Measurements from ENCODE around the gene CERT1.
"Not testable (repeated sequence)": the region's sequence is repeated elsewhere in the genome, so short reads cannot be mapped to it uniquely, and the experiment has no call there.

CERT1 gene

DNA sequence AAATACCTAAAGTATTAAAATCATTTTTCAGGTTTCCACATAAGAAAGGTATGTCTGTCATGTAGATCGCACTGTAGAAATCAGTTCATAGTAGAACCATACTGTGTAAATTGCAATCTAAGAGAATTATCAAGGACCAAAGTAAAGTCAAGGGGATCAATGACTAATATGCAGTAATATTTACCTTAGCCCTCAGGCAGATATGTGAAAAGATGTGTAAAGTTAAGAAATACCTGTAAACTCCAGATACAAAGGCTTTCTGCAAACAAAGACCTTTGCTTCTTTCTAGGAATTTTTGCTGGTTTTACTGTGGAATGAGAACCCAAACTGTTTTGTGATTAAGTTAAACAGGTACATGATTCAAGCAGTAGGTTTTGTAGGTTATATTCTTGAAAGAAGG is 11.8 kb upstream of the CERT1 start:
- no peak for DNase-seq

DNA sequence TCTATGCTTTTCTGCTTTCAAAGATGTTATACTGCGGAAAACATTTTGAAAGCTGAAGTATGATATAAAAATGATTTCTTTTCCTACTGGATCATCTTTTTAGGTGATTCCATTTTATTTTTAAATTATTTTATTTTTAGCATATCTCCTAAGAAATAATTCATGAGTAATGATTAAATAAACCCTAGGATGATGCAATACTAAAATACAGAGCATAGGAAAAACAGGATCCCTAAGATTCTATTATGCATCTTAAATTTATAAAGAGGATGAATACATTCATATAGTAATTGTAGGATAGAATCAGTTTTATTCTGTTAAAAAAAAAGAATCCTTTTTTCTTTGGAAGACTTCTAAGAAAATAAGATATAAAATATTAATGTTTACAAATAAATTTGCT is 11.1 kb upstream of the CERT1 start:
- no peak for DNase-seq

DNA sequence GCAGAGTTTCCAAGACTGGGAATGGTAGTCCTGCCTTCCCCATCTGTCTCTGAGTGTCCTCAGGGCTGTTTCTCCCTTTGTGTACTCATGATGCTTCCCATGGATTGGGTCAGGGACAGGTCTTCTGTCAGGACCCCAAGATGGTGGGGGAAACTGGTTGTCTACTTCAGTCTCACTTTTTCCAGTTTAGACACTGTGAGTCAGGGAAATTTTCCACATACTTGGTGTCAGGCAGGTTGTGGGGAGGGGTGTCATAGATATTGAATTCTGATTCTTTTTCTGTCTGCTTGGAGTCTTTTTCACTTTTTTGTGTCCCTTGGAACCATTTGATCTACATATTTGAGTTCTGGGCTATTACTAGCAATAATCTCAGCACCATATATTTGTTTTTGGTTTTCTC is 10.6 kb upstream of the CERT1 start:
- no peak for DNase-seq

DNA sequence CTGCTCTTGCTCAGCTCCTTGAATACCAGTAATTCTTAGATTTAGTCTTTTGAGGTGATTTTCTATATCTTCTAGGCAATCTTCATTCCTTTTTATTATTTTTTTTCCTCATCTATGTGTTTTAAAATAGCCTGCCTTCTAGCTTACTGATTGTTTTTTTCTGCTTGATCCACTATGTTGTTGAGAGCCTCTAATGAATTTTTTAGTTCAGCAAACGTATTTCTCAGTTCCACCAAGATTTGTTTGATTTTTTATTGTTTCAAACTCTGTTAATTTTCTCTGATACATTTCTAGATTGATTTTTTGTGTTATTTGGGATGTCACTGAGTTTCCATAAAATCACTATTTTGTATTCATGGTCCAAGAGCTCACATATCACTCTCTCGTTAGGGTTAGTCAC is 9.8 kb upstream of the CERT1 start:
- no peak for DNase-seq

DNA sequence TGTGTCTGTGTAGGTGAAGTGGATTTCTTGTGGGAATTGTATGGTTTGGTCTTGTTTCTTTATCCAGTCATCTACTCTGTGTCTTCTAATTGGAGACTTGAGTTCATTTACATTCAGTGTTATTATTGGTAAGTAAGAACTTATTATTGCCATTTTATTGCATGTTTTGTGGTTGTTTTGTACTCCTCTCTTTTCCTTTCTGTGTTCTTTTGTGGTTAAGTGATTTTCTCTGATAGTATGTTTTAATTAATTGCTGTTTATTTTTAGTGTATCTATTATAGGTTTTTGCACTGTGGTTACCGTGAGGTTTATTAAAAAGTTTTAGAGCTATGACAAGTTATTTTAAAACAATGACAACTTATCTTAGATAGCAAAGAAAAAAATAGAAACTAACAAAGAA is 8.3 kb upstream of the CERT1 start:
- no peak for DNase-seq

DNA sequence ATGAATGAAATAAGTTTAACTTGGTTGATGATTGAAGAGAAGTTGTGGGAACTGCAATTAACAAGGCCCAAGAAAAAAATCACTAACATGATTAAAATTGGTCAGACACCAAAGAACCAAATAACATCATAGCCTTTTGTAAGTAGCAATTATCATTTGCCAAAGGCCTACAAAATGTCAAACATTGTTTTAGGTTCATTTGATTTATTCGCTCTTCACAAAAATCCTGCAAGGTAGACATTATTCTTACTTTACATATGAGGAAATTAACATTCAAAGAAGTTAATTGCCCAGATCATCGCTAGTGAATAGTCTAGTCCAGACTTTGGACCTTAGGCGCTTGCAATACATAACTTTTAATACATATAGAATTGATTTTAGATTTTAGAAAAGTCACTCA is 2.9 kb upstream of the CERT1 start:
- DNase-seq, result no peak

DNA sequence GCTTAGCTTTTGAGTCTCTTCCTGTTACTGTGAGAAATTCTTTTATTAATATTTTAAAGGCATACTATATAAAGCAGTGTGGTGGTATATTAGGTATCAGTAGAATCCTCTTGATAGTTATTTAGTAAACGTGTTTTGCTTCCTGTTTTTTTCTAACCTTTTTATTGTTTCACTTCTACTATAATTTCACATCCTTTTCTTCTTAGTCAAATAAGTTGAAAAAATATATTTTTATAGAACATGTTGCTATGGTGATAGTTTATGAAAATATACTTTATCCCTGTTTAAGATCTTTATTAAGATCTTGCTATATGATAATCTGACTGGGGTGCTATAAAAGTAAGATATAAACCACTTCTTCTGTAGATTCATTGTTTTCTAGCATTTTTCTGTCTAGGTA is 2.4 kb upstream of the CERT1 start:
- DNase-seq, result no peak

DNA sequence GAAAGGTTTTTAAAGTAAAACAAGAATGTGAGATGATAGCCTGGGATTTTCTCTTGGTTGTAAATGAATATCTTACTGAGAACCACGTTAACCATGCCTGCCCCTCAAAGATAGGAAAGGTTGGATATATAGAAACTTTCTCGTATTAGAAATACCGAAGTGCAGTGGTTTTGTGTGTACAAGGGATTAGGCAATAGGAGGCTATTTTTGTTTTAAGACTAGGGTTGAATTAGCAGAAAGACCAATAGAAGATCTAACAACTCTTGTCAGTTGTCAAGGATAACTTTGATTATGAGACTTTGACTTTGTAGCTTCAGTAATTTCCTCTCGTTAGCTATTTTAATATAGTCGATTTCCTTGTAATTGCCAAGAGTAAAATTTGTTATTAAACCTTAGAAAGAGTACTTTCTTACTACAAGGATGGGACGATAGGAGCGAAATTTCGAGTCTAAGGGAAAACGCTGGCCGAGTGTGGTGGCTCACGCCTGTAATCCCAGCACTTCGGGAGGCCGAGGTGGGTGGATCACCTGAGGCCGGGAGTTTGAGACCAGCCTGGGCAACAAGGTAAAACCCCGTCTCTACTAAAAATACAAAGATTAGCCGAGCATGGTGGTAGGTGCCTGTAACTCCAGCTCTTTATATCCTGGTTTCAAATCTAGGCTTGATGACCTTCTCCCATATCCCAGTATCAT is 1.1 kb upstream of the CERT1 start:
- no peak for DNase-seq

DNA sequence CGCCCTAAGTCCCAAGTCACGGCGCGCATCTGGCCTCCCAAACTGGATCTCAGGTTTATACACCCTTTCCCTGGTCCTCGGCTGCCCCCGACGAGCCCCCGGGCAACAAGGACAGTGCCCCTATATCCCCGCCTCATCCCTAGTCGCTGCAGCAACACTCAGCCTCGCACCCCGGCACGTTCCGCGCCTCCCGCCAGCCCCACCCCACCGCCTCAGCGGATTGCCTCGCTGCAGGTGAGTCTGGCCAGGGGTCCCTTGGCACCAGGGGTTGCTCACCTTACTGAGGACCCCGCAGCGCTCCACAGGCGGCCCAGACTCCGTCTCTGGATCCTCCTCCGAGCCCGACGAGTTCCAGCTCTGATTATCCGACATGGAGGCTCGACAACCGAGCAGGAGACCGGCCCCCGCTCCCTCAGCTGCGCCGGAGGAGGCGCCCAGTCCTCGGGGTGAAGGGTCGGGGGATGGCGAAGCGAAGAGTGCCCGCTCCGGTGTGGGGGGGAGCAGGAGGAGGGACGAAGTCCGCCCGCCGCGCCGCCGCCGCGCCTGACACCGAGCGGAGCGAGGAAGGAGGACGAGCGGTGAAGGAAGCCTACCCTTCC is 494 bp downstream of the CERT1 start:
- peak; percentile 23 for DNase-seq

DNA sequence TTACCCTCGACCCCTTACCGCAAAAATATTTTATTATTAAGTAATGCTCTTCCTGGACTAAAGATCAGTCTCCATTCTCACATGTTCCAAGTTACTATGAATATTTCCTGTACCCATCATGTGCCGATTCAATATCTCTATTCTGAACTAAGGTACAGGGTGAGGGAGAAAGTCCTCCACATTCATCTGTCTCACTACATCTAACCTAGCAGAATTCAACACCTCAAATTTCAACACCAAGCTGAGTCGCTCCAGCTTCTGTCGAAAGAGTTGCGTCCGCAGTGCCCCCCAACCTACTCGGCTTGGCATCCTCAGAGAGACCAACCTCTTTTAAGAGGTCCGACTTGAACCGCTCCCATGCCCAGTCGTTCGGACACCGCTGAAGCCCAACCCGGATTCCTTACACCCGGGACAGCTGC is 1.0 kb downstream of the CERT1 start:
- no peak for DNase-seq

DNA sequence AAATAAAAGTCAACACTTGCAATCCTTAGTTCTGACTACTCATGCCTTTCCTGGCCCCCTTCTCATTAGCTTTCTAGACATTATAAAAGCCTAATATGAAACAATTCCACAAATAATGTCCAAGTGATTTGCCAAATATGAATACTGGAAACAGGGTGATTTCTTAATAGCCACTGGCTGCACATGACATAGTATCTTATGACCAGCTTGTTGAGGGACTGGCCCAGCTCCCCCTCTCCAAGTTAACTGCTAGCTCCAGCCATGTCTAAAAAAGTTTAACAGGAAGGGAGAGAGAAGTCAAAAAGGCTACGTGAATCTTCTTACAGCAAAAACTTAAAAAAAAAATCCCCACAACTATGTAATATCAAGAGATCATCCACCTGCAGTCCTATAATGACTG is 1.5 kb downstream of the CERT1 start:
- no peak for DNase-seq

DNA sequence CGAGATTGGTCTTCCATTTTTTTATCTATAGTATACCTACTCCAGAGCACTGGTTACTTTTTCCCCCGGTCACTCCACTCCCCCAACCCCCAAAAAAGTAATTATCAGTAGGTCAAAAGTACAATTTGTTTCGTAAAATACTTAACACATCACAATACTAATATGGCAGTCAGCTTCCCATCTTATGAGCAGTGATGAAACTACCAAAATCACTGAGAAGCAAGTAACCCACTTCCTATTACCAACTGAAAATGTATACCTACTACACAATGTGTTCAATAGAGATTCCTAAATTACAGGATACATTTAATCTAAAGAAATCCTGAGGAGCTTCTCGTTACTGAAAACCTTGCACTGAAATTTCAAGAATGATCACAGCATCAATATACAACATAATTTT is 1.9 kb downstream of the CERT1 start:
- no peak for DNase-seq

DNA sequence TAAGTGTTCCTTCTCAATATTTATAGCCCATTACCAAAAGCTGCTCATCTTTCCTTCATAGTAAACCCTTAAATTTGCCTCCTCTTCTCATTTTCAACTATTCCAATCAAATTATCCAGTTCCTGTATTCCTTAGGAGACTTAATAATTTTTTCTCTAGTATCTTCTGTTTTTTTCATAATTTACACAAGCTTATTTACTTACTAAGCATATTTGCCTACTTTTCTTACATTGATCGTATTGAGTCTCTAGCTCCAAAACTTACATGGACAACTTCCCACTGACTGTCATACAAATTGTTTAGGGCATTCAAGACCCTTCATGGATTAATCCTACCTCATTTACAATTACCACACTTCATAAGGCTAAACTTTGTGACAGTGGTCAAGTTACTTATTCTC is 3.6 kb downstream of the CERT1 start:
- DNase-seq, result no peak

DNA sequence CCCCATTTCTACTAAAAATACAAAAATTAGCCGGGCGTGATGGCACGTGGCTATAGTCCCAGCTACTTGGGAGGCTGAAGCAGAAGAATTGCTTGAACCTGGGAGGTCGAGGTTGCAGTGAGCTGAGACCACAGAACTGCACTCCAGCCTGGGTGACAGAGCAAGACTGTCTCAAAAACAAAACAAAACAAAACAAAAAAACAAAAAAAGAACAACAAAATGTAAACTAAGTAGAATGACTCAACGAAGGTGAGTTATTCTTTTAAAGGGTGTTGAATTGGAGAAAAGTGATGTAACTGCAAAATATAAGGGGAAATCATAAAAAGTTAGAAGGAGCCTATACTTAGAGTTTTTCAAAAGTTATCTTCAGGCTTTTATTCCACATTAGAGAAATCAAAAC is 6.3 kb downstream of the CERT1 start:
- DNase-seq, result not testable (repeated sequence)

DNA sequence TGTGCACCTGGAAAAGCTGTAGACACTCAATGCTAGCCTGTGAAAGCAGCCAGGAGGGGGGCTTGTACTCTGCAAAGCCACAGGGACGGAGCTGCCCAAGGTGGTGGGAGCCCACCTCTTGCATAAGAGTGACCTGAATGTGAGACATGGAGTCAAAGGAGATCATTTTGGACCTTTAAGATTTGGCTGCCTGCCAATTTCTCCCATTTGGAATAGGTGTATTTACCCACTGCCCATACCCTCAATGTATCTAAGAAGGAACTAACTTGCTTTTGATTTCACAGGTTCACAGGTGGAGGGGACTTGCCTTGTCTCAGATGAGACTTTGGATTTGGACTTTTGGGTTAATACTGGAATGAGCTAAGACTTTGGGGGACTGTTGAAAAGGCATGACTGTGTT is 12.6 kb downstream of the CERT1 start:
- DNase-seq, result not testable (repeated sequence)

DNA sequence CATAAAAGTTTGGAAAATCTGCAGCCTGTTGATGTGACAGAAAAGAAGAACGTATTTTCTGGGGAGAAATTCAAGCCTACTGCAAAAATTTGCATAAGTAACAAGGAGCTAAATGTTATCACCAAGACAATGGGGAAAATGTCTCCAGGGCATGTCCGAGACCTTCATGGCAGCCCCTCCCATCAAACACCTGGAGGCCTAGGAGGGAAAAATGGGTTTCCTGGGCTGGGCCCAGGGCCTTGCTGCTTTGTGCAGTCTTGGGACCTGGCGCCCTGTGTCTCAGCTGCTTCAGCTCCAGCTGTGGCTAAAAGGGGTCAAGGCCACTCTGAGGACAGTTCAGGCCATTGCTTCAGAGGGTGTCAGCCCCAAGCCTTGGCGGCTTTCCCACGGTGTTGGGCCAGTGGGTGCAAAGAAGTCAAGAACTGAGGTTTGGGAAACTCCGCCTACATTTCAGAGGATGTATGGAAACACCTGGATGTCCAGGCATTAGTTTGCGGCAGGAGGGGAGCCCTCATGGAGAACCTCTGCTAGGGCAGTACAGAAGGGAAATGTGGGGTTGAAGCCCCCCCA is 13.1 kb downstream of the CERT1 start:
- DNase-seq, result no peak

DNA sequence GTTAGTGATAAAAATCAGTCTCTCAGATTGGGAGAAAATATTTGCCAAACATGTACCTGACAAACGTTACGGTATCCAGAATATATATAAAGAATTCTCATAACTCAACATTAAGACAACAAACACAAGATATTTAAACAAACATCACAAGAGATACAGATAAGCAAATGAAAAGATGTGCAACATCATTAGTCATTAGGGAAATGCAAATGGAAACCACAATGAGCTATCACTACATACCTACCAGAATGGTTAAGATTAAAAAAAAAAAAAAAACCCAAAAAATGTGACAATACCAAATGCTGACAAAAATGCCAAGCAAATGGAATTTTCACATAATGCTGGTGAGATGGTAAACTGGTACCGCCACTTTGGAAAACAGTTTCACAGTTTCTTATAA is 15.4 kb downstream of the CERT1 start:
- DNase-seq, result no peak

DNA sequence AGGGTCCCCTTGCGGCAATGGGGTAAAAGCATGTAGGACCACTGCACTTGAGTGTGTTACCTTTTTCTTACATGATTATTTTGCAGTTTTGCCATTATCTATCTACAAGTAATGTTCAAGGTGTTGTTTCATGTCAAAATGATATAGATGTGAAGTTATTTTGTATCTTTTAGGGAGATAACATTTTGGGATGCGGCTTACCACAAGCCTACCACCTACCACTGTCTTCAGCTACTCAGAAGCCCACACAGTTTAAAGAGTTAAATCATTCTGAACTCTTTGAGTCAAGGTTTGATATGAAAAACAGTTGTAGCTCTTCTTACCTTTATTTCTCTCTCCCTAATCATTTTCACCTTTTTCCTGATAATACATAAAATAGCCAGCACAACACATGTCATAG is 19.8 kb downstream of the CERT1 start:
- no peak for DNase-seq

DNA sequence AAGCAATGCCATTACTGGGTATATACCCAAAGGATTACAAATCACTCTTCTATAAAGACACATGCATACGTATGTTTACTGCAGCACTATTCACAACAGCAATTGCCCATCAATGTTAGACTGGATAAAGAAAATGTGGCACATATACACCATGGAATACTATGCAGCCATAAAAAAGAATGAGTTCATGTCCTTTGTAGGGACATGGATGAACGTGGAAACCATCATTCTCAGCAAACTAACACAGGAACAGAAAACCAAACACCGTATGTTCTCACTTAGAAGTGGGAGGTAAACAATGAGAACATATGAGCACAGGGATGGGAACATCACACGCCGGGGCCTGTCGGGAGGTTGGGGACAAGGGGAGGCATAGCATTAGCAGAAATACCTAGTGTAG is 21.6 kb downstream of the CERT1 start:
- not testable (repeated sequence) for DNase-seq

DNA sequence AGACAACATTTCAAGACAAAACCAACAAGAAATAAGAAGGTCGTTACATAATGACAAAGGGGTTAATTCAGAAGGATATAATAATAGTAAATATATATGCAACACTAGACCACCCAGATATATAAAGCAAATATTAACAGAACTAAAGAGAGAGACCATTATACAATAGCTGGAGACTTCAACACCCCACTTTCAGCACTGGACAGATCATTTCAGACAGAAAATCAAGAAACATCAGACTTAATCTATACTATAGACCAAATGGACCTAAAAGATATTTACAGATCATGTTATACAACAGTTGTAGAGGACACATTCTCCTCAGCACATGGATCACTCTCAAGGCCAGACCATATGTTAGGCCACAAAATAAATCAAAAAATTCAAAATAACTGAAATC is 26.8 kb downstream of the CERT1 start:
- no peak for DNase-seq

DNA sequence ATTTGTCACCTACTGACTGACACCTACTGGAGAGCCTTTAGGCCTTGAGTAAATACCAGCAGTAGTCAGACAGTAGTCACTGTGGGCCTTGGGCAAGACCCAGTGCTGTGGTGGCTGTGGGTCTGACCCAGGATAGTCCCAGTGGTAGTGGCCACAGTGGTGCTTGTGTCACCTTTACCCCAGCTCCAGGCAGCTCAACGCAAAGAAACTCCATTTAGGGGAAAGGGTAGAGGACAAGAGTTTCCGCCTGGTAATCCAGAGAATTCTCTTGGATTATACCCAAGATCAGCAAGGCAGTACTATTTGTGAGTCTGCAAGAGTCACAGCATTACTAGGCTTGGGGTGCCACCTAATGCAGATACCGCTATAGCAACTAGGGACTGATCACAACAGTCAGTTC is 28.9 kb downstream of the CERT1 start:
- DNase-seq, result no peak

DNA sequence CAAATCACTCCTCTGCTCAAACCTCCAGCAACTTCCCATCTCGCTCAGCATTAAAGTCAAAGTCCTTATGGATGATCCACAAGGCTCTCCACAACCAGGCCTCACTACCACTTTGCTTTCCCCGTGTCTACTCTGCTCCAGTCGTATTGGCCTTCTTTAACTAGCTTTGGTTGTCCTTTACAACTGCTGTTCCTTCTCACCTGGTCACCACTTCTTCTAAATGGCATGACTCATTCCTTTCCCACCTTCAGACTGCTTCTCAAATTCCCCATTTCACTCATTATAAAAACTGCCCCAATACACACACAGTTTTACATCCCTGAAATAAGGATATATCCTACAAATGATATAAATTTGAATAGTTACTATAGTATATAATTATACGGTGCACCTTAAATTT is 30.4 kb downstream of the CERT1 start:
- DNase-seq, result no peak

DNA sequence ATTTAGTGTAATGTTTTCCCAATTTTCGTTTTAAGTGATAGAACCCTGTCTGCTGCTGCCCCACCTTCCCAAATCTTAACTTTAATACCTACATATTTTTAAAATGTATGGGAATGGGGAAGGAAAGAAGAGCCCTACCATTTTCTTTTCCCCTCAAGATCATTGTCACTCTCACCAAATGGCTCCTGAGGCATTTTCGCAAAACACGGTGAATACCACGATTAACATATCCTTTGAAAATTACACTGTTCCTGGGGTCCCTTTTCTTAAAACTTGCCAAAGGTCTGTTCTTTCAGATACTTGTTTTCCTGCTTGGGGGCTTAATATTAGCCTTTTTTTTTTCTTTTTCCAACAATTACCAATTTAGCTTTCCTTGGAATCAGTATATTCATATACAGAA is 36.1 kb downstream of the CERT1 start:
- DNase-seq, result no peak

DNA sequence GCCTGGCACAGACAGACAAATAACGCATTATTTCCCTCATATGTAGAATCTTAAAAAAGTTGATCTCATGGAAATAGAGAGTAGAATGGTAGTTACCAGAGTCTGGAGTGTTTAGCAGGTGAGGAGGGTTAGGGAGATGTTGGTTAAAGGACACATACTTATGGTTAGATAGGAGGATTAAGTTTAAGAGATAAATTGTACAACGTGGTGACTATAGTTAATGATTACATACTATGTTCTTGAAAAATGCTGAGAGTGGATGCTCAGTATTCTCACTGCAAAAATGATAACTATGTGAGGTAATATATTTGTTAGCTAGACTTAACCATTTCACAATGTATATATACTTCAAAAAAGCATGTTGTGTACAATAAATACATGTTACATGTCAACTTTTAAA is 38.0 kb downstream of the CERT1 start:
- DNase-seq, result no peak

DNA sequence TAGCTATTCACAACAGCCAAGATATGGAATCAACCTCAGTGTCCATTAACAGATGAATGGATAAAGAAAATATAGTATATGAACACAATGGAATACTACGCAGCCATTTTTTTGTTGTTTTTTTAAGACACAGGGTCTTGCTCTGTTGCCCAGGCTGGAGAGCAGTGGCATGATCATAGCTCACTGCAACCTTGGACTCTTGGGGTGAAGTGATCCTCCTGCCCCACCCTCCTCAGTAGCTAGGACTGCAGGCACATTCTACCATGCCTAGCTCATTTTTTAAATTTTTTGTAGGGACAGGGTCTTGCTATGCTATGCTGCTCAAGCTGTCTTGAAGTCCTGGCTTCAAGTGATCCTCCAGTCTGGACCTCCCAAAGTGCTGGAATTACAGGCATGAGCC is 38.5 kb downstream of the CERT1 start:
- DNase-seq, result no peak
